ENCODE results near the gene AUTS2. TPM values are rescaled to one million over a fixed set of nuclear protein-coding genes. Genes with fewer than 3 reads are reported as not detected.
A peak's percentile ranks its signal among the peaks of the same experiment; 100 is the strongest.

The AUTS2 gene
- polyA plus RNA-seq (ENCODE audit: insufficient read length), result 110 TPM
- long read RNA-seq, donor 1, partial matches to known transcripts, result 19 of 23 reads
- long read RNA-seq, donor 1, other reads (novel, unspliced or antisense), result 0 of 23 reads
- long read RNA-seq, donor 2, partial matches to known transcripts, result 8 of 11 reads
- long read RNA-seq, donor 2, other reads (novel, unspliced or antisense), result 0 of 11 reads
- long read RNA-seq, donor 3, partial matches to known transcripts, result 12 of 12 reads
- long read RNA-seq, donor 3, other reads (novel, unspliced or antisense), result 0 of 12 reads
- long read RNA-seq, donor 4, partial matches to known transcripts, result 0 of 1 reads
- long read RNA-seq, donor 4, other reads (novel, unspliced or antisense), result 0 of 1 reads
- long read RNA-seq, donor 5, partial matches to known transcripts, result 8 of 8 reads
- long read RNA-seq, donor 5, other reads (novel, unspliced or antisense), result 0 of 8 reads
- long read RNA-seq, donor 6, result 0 reads
- long read RNA-seq, donor 7, partial matches to known transcripts, result 7 of 8 reads
- long read RNA-seq, donor 7, other reads (novel, unspliced or antisense), result 0 of 8 reads
- long read RNA-seq, donor 8, partial matches to known transcripts, result 0 of 3 reads
- long read RNA-seq, donor 8, other reads (novel, unspliced or antisense), result 0 of 3 reads

- DNase-seq, result peak; percentile 97
Measured at GRCh38 chr7:69598081-69598486, at the start of gene AUTS2. Gene AUTS2 (plus strand): TSS chr7:69598475. CDS start chr7:69599654, 1,179 bp downstream.

DNA sequence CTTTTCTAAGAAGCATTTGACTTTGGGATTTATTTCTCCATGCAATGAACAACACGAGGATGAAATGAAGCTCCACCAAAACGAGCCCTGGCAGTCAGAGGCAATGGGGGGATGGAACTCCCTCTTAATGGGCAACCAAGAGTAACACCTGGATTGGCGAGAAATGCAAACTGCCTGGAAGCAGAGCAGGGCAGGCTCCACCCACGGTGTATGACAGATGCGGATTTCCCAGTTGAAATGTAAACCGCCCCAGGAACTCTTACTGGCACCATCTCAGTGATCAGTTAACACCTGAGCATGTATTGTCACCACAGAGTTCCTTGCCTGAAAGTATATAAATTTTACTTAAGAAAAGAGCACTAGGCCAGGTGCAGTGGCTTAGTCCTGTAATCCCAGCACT lies 47.3 kb upstream of the AUTS2 start:
- DNase-seq, result no peak

GRCh38 chr7:69553190-69553589 lies 45.1 kb upstream of the AUTS2 start:
- DNase-seq, result no peak

- DNase-seq, result no peak
Measured at GRCh38 chr7:69561266-69561960, 36.9 kb upstream of the AUTS2 start.

DNA sequence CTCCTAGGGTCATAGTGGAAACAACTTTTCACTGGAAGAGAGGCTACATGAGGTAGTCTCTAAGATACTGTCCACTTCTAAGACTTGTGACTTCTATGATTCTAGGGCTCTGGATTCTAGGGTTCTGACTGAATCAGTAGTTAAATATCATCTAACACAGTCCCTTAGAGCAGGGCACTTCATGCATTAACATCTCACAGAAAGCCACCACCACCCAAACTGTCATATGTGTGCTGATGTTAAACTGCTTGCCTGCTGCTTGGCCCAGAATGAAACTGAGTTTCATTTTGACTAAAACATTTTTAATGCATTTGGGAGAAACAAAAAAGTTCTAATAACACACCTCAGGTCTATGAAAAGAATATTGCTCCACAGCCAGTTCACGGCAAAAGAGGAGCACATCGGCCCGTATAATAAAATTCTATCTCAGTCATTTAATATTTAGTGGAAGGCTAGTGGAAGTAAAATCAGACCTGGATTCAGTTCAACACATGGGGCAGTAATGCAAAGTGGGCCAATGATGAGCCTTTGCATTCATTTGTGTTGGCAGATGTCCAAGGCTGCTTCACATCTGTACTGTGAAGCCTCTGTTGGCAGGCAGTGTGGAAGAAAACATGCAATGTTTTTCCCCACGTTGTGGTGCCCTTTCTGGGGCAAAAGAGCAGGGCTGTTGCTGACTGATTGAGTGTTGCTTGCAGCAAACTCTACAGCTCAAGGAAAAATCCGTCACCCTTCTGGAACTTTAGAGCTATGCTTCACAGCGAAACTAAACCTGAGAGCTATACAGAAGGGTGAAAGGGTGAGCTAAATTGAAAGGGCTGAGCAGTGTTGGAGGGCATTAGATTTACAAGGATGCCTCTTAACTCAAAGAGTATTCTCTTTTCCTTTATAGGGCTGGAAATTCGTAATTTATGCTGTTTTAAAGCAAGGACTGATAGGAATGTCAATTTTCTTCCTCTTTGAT lies 33.5 kb upstream of the AUTS2 start:
- peak; percentile 63 for DNase-seq

DNA sequence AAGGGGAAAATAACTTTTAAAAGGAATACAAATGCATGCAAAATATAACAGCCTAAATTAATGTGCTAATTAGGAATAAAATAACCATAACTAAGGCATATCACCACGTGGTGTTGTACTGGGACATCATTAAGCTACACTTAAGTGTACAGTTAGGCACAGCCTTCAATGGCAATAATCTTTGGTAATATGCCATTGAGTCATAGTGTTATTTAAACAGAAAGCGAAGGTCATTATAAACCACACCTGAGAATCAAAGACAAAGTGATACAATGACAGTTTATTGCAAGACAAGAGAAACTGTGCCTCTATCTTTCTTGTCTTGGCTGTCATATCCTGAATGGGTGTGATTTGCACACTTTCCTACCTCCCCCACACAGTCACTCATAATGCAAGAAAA lies 30.5 kb upstream of the AUTS2 start:
- DNase-seq, result no peak

DNA sequence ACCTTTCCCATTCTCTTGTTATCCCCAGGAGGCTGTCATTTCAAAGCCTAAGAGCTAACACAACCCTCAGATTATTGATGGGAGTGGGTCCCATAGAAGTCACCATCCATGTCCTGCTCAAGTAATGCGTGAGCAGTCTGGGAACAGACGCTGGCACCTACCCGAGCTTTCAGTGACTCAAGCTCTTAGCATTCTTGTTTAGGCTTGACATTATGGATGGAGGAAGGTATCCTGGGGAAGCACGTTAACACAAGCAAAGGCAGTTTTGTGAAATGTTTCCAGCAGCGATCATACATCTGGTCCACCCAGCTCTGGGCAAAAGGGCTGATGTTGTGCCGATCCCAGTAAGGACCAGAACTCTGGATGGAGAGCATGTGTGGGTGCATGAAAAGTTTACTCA lies 30.0 kb upstream of the AUTS2 start:
- DNase-seq, result no peak

DNA sequence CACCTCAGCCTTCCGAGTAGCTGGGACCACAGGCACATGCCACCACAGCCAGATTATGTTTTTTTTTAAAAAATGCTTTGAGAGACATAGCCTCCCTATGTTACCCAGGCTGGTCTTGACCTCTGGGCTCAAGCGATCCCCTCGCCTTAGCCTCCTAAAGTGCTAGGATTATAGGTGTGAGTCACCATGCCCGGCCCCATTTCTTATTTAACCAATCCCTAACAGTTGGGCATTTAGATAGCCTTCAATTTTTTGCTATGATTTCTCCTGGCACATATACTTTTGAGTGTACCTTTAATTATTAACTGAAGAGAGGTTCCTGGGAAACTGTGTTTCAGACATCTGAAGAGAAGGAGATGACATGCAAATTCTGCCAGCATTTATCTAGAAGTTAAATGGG lies 22.6 kb upstream of the AUTS2 start:
- no peak for DNase-seq

DNA sequence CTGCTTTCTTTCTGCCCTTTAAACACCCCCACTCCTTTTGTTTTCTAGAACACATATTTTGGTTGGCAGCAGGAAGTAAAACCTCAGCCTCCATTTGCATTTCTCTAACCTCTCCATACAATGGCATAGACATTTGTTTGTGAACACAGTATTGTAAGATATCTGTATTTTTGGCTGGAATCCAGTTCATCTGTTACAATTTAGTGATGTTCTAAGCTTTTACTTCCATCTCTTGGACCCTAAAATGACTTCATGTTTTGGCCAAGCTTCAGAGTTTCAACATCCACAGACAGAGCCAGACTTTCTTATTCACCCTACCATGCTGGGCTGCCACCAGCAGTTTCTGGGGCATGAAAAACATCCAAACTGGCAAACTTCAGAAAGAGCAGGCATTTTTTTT lies 21.1 kb upstream of the AUTS2 start:
- DNase-seq, result no peak

DNA sequence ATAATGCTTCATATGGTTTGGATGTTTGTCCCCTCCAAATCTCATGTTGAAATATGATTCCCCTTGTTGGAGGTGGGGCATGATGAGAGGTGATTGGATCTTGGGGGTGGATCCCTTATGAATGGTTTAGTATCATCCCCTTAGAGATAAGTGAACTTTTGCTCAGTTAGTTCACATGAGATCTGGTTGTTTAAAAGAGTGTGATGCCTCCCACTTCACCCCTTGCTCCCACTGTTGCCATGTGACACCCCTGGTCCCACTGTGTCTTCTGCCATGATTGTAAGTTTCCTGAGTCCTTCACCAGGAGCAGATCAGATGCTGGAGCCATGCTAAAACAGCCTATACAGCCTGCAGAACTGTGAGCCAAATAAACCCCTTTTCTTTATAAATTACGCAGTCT lies 13.1 kb upstream of the AUTS2 start:
- DNase-seq, result no peak

GRCh38 chr7:69586321-69586720 lies 12.0 kb upstream of the AUTS2 start:
- DNase-seq, result no peak

DNA sequence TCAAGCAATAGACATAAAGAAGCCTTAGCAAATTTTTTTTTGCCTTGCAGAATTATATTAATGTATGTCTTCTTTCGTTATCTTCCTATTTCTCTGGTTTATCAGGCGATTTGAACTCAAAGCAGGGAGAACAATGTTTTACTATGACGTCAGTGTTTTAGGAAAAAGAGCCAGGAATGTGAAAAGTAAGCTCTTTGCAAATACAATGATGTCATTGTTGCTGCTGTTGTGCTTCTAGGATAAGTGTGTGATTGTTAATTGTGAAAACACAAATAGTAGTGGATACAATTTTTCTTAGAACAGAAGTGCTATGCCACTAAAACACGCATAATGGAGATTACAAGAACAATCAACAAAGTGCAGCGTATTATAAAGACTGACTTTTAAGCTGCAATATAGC lies 9.5 kb upstream of the AUTS2 start:
- no peak for DNase-seq

DNA sequence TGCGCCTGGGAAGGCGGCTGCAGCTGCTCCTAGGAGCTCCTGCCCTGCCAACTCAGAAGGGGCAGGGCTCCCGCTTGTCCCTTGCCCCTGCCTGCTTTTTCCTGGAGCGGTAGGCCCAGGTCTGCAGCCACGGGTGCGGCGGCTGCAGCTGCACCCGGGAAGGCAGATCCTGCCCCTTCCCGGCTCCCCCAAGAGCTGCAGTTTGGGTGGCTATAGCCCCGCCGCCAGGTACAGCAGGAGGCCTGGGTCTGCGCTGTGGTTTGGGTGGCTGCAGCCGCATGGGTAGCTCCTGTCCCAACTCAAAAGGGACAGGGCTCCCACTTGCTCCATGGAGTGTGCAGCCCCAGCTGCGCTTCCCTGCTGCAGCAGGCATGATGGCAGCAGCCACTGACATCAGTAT lies 6.5 kb upstream of the AUTS2 start:
- no peak for DNase-seq

DNA sequence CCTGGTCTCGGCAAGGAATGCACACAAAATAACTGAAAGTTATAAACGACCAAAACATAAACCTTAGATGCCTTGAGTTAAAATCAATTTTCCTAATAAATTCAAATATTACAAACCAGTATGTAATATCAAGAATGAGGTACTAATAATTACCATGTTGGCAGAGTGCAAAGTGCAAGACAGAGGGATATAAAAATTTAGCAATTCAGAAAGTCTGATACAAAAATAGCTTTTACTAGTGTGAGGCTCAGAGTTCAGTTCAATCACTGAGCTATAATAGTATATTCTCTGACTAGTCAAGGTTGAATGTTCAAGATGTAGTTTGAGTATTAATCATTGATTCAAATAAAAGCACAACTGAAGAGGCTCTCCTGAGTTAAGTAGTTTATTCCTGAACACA lies 4.8 kb upstream of the AUTS2 start:
- DNase-seq, result no peak

DNA sequence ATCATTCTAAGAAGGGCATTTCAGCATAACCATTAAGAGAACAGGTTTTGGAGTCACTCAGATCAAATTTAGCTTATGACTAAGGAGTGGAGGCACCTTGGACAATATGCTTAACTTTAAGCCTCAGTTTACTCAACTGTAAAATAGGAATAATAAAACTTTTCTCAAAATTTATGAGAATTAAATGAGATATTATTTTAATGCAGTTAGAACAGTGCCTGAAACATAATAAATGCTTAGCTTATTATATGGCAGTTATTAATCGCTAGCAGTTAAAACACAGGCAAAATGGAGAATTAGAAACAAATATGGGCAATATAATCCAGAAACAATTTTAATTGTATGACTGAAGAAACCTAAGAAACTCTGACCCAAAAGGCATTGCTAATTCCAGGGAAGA lies 2.9 kb upstream of the AUTS2 start:
- no peak for DNase-seq

DNA sequence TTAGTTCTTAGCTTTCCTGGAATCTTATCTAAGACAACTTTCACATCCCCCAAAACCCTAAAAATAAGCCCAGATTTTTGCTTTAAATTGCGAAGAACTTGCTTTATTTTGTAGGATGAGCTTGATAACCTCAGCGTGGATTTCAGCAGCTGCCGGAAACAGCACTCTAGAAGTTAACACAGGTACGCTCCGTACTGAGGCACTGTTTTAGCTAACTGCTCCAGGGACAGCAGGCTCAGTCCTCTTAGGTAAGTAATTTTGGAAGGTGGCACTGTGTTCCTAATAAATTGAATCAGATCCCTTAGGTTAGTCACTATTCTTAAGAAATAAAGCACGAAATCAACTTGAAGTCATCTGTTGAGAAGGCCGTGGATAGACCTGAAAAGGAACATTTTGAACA lies 2.2 kb upstream of the AUTS2 start:
- no peak for DNase-seq

- no peak for DNase-seq
Measured at GRCh38 chr7:69596723-69597277, 1.5 kb upstream of the AUTS2 start.

DNA sequence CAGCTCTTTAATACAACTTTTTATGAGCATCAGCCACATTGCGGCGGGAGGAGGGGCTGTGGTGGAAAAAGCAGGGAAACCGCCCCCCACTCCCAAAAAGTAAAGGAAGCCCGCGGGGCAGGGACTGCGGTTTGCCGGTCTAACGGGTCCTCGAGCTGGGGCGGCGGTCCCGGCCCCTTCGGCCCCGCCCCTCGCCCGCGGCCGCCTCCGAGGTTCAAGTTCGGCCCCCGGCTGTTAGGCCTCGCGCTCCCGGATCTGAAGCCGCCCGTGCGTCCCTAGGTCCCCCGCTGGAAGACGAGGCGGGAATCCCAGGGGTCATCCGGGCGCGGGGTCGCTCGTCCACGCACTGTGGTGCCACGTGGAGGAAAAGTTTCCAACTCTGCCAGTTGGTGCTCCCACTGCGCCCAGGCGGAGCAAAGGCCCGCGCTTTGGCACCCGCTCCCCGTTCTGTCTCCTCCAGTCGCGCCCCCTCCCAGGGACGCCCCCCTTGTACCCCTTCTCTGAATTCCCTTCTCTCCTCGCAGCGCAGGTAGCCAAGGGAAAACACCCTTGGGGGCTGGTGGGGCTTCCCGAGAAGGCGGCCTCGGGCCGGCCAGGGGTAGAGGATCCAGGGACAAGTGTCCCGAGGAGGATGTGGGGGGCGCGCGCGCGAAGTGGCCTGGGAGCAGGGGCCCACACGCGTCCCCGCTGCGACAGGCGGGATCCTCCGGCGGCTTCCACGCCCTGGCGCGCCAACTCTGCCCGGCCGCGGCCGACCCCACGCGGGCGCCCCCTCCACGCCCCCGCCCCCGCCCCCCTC lies 798 bp upstream of the AUTS2 start:
- DNase-seq, result no peak

DNA sequence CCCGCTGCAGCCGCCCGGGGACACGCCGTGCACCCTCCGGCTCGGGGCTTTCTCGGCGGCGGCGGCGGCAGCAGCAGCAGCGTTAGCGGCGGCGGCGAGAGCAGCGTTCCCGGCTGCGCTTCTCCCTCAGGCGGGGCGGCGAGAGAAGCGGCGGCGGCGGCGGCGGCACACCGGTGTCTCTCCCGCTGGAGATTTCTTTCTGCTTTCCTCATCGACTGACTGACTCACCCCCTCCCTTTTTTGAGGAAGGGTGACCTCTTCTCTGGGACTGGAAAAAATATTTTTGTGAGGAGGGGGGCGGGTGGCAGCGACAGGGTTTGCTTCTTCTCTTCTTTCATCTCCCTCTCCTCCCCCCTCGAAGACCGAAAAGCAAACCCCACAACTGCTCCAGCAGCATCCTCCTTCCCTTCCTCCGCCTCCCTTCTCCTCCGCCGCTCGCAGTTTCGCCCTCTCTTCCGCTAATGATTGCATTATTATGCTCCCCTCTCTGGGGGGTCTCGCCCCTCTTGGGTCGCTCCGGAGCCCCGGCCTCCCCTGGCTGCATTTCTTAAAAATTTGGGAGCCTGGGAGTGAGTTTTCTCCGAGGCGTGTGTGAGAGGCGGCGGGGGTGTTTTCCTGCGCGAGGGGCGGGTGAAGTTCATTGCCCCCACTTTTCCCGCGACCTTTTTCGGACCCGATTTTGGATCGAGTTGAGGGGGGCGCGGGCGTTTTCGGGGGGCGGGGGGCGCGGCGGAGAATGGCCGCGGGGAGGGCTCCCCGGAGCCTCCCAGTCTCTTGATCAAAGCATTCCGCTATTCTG lies 411 bp downstream of the AUTS2 start:
- DNase-seq, result peak; percentile 60

Measured in left kidney (tissue), 8 donors.